ENCODE data around the gene SORL1.

SORL1 gene

GRCh38 chr11:121522043-121522941, 70.2 kb downstream of the SORL1 start:
- Histone ChIP-seq H3K4me1 (ENCODE audit: low read depth, poor library complexity, severe bottlenecking) (no peaks in the 10 kb centered on the region), H4K20me1 (ENCODE audit: insufficient read depth) (no peaks in the 10 kb centered on the region), H3K36me3 (ENCODE audit: insufficient read depth) (no peaks in the 10 kb centered on the region), H2AFZ (ENCODE audit: low read depth) (no peak overlapping the region), H3K27me3 (ENCODE audit: insufficient read depth, low read depth) (no peaks in the 10 kb centered on the region), H3K4me3 (IDR thresholded peaks at IDR 0.05; ENCODE audit: insufficient read depth, low read depth, low read length) (no peak overlapping the region), H3K4me2 (no peak overlapping the region), H3K79me2 (ENCODE audit: insufficient read depth, low read depth) (no peaks in the 10 kb centered on the region), H3K27ac (no peak overlapping the region), H3K9ac (no peak overlapping the region)
- TF ChIP-seq CTCF (conservative IDR thresholded peaks at IDR 0.05; ENCODE audit: low read depth, low read length): no peak

DNA sequence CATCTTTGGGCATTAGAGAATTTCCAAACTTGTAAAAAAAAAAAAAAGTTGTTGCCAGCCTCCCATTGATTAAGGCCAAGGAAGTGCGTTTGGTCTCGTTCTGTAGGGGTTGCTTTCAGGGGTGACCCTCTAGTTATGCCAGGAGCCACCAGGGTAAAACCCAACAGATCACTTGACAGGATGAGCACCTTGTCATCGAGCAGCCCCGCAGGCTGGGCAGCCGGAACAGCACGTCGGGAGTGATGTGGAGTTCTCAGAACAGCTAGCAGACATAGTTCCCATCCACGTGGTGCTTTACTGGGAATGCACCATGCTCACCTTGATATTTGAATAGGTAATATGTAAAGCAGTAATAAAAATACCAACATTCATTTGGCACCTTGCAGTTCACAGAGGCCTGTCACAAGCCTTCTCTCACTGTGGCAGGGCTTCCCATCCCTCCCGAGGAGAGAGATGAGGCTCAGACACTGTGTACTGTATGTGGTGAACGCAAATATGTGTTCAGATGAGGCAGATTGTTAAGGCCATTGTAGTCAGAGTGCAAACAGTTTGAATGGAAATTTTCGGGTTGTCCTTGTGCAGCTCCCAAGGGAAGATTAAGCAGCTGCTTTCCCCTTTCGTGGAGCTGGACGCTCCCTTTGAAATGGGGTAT, 71.6 kb downstream of the SORL1 start:
- H3K27me3 ChIP-seq (ENCODE audit: insufficient read depth, low read depth): no peaks in the 10 kb centered on the region
- H2AFZ ChIP-seq (ENCODE audit: low read depth): no peak overlapping the region
- H3K4me2 ChIP-seq: no peak overlapping the region
- no peak overlapping the region for H3K9ac ChIP-seq
- no peak overlapping the region for H3K27ac ChIP-seq
- no peak overlapping the region for H3K4me3 ChIP-seq (IDR thresholded peaks at IDR 0.05; ENCODE audit: insufficient read depth, low read depth, low read length)
- no peak for TF ChIP-seq CTCF (conservative IDR thresholded peaks at IDR 0.05; ENCODE audit: low read depth, low read length)
- no peaks in the 10 kb centered on the region for H3K36me3 ChIP-seq (ENCODE audit: insufficient read depth)
- no peaks in the 10 kb centered on the region for H4K20me1 ChIP-seq (ENCODE audit: insufficient read depth)
- no peaks in the 10 kb centered on the region for H3K79me2 ChIP-seq (ENCODE audit: insufficient read depth, low read depth)
- no peaks in the 10 kb centered on the region for H3K4me1 ChIP-seq (ENCODE audit: low read depth, poor library complexity, severe bottlenecking)

- no peak overlapping the region for H3K4me3 ChIP-seq (IDR thresholded peaks at IDR 0.05; ENCODE audit: insufficient read depth, low read depth, low read length)
- no peaks in the 10 kb centered on the region for H3K4me1 ChIP-seq (ENCODE audit: low read depth, poor library complexity, severe bottlenecking)
- H3K4me2 ChIP-seq: no peak overlapping the region
- no peak overlapping the region for H3K9ac ChIP-seq
- no peak for TF ChIP-seq CTCF (conservative IDR thresholded peaks at IDR 0.05; ENCODE audit: low read depth, low read length)
- H4K20me1 ChIP-seq (ENCODE audit: insufficient read depth): no peaks in the 10 kb centered on the region
- H3K36me3 ChIP-seq (ENCODE audit: insufficient read depth): no peaks in the 10 kb centered on the region
- no peaks in the 10 kb centered on the region for H3K27me3 ChIP-seq (ENCODE audit: insufficient read depth, low read depth)
- H3K27ac ChIP-seq: no peak overlapping the region
- no peak overlapping the region for H2AFZ ChIP-seq (ENCODE audit: low read depth)
- H3K79me2 ChIP-seq (ENCODE audit: insufficient read depth, low read depth): no peaks in the 10 kb centered on the region
These were observed 72.1 kb downstream of the SORL1 start for GRCh38 chr11:121524233-121524631.

DNA sequence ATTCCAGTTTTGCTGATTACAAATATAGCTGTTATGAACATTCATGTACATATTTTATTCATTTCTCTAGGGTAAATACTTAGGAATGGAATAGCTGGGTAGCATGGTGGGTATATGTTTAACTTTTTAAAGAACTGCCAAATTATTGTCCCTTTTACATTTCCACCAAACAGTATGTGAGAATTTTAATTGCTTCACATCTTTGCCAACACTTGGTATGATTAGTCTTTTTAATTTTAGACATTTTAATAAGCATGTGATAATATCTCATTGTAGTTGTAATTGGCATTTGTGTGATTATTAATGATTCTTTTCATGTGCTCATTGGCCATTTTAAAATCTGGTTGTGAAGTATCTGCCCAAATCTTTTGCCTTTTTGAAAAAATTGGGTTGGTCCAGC, 73.3 kb downstream of the SORL1 start:
- Histone ChIP-seq H4K20me1 (ENCODE audit: insufficient read depth) (no peaks in the 10 kb centered on the region), H3K4me2 (no peak overlapping the region), H3K4me1 (ENCODE audit: low read depth, poor library complexity, severe bottlenecking) (no peaks in the 10 kb centered on the region), H3K9ac (no peak overlapping the region), H3K27ac (no peak overlapping the region), H3K4me3 (IDR thresholded peaks at IDR 0.05; ENCODE audit: insufficient read depth, low read depth, low read length) (no peak overlapping the region), H3K79me2 (ENCODE audit: insufficient read depth, low read depth) (no peaks in the 10 kb centered on the region), H2AFZ (ENCODE audit: low read depth) (no peak overlapping the region), H3K27me3 (ENCODE audit: insufficient read depth, low read depth) (no peaks in the 10 kb centered on the region), H3K36me3 (ENCODE audit: insufficient read depth) (no peaks in the 10 kb centered on the region)
- no peak for TF ChIP-seq CTCF (conservative IDR thresholded peaks at IDR 0.05; ENCODE audit: low read depth, low read length)
